ENCODE measurements around the gene FLNC.

The FLNC gene

DNA sequence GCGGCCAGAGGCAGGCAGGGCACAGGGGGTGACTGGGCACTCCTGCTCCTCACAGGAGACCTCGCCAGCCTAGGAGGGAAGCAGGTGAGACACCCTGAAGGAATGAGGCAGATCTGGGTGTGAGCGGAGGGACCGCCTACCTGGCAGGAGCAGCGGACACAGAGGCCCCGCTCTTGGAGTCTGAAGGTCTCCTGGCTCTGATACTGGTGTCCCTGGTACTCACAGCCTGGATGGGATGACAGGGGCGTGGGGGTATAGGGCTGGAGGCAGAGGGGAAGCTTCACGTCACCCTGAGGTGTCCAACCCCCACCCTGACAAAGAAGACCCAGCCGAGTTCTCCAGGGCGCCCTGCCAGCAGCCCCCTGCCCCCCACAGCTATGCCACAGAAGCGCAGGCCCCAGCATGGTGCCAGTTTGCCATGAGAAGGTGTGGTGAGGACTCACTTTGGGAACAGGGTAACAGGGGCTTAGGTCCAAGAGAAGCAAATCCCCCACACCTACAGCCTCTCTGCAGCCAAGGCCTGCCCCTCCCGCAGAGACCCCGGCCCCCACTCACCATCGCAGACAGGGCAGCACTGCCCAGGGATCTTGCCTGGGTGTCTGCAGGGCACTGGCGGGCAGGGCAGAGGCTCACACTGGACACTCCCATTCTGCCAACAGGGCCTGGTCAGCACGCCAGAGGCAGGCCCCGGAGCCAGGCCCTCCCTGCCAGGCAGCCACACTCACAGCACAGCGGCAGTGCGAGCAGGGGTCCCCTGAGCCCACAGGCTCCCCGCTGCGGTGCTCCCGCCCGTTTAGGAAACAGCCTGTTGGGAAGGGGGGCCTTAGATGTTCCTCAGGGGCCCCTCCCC is 63.3 kb downstream of the FLNC start:
- DNase-seq, result no peak

DNA sequence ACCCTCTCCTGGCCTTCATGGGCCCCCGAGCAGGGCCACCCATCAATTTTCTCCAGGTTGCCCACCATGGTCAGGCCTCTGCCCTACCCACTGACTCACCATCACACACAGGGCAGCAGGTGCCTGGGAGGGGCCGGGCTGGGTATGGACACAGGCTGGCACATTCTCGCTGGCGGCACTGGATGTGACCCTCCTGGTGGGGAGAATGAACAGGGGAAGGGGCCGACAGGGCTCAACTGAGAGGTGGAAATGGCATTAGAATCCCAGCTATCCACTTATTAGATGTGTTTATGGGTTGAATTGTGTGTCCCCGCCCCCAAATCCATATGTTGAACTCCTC is 63.9 kb downstream of the FLNC start:
- no peak for DNase-seq

DNA sequence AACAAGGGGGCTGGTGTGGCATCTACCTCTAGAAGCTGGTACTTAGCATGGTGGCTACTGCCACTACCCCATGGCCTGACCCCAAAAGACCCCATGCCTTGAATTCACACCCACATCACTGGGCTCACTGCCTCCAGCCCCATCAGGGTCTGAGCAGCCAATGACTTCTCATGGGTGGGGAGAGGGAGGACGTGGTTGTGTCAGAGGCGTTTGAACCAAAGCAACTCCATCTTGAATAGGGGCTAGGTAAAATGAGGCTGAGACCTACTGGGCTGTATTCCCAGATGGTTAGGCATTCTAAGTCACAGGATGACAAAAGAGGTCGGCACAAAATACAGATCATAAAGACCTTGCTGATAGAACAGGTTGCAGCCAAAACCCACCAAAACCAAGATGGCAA is 65.1 kb downstream of the FLNC start:
- DNase-seq, result no peak

DNA sequence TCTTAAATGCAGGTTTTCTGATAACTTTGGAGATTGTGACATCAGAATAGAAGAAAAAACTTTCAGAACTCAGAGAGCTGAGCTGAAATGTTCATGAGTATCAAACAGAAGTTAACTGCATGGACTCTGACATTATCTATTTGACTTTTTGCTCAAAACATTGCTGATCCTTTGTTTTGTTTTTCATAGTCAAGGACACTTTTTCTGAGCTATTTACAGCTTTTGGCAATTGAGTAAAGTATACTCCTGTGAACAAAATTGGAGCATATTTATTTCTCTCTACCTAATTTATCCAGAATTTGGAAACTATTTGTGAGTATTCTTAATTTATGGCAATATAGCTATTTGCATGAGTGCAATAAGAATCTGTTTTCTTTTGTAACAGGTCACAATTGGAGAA is 69.2 kb downstream of the FLNC start:
- DNase-seq, result no peak

DNA sequence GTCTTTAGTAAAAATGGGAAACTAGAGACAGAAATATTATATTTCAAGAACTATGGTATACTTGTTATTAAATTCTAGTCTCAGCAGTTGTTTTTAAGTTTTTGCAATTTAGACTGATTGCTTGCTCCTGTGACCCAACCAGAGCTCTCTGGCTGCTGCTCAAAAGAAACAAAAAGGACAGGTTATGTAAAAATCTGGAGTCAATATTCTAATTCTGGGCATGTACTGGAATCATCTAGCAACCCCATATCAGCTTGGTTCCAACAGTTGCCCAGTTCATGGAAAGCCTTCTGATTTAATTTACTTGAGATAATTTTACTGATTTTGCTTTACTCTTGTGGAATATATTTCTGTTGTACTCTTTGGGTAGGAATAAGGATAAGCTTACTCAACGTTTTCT is 70.0 kb downstream of the FLNC start:
- no peak for DNase-seq

DNA sequence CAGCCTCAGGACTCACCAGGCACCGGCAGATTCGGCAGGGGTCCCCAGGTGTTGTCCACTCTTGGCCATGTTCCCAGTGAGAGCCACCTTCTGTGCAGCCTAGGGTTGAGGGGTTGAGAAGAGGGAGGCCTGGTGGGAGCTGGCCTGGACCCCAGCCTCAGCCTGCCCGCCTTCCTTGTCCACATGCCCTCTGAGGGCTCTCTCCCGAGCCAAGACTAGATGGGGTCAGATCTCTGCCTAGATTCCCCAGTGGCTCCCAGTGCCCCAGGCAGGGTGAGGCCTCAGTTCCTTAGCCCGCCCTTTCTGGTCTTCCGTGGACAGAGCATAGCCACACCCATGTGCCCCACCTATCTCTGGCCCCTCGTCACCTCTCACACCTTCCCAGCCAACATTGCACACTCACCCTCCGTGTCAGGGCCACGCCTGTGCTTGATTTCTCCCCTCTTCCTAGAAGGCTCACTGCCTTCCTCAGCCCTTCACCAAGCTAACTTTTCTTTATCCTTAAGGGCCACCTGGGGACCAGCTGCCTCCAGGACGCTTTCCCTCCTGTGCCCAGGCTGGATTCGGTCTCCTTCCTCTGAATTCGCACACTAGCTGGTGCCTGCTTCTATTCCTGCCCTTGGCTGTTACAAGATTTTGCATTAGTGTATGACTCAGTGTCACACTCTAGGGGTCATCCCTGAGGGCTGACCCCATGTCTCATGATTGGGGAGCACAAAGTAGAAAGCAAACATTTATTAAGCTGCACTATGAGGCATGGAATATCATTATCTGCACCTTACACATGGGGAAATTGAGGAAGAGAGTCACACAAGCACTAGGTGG is 72.8 kb downstream of the FLNC start:
- no peak for DNase-seq

DNA sequence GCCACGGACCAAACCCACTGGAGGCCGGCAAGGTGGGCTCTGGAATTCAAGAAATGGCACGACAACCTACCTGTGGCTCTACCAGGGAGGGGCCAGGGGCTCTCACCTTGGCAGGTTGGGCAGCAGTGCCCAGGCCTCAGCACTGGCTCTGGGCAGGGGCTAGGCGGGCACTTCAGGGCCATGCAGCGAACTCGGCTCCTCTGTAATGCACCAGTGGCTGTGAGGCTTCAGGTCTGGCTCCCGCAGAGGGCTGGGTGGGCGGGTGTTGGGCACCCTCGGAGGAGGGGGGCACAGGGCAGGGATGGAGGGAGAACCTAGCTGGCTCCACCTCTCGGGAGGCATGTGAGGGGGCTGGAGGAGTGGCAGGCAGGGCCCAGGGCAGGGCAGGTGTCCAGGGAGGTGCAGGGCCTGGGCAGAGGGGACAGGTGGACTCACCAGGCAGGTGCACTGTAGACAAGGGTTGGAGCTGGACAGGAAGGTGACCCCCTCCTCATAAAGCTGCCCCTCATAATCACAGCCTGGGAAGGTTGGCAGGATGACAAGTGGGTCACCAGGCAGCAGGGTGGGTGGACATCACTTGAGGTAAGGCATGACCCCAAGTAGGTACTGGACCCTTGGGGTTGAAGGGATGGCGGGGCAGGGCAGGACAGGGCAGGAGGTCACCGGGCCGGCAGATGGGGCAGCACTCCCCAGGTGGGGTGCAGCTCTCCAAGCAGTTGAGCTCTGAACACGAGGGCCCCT is 73.6 kb downstream of the FLNC start:
- no peak for DNase-seq

DNA sequence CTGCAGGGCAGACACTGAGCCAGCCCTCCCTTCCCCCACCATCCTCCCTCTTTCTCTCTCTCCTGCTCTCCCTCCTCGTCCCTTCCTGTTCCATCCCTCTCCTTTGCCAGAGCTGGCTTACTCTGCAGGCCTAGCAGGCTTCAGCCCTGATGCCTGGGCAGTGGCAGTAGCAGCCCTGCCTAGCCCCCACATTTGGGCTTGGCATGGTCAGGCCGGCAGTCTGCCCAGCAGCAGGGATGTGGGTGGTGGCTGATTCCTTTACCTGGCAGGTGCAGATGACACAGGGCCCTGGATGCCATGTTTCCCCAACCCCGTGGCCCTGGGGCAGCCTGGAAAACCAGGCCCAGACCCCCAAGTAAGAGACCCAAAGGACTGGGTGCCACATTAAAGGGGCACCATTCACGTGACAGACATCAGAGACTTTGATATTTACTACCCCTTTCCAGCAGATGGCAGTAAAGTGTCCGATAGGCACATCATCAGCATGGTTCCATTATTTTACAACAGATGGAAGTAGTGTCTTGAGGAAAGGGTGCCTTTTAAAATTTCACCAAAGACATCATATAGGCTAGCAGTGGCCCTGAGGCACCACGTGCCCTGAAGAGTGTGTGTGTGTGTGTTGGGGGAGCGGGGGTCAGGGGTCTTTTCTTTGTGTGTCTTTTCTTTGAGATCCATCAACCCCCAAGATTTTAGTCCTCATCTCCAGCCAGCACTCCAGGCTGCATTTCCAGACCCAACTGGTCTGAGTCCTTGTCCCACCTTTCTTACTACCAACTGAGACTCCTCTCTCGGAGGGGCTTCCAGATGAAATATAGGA is 74.4 kb downstream of the FLNC start:
- no peak for DNase-seq

DNA sequence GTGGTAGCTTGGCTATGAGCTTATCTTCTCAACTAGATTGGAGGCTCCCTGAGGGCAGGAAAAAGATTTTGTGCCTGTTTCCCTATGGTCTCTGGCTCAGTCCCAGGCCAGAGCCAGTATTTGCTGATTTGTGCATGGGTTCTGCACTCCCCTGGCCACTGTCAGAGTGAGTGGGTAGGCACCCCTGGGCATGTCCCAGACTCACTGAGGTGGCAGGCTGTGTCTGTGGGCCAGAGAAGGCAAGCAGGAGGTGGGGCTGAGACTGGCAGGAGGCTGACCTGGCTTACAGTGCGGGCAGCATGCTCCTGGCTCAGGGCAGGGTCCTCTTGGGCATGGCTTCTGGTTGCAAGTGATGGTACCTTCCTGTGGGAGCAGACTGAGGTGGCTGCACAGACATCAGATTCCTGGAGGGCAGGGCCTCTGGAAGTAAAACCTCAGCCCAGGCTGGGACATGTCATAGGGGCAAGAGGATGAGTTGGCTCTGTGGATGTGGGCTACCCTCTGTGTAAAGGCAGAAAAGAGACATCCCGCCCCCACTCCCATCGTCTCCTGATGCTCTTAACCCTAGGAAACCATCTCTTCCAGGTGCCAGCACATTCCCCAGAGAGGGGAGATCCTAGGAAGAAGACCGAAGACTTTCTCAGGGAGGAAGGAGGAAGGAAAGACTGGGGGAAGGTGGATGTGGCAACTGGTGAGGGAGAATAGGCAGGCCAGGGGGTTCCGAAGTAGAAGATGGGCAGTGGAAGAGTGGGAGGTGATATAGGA is 76.0 kb downstream of the FLNC start:
- no peak for DNase-seq

DNA sequence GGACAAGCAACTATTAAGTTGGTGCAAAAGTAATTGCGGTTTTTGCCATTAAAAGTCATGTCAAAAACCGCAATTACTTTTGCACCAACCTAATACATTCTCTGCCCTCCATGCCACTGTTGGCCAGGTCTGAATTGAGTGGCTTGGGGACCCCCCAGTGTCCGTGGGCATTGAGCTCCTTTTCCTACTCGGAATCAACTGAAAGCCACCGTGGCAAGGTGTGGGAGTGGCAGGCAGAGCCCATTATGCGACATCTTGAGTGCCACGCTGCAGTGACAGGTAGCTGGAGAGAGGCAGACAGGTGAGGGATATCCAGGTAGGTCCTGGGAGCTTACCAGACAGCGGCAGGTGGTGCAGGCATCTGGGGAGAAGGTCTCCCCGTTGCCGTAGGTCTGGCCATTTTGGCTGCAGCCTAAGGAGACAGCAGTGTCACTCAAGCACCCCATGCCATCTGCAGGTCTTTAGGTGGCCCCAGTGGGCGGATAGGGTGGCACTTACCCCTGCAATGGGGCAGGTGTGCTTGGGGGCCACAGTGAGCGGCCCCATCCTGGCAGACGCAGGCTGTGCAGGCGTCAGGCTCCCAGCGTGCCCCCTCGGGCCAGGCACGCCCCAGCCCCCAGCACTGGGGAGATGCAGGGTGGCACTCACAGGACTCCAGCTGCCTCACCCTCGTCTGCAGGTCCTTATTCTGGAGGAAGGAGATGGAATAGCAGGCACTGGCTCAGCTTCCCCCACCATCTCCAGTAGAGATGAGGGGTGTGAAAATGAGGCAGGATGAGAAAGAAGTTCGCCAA is 76.8 kb downstream of the FLNC start:
- no peak for DNase-seq

Data from stimulated activated CD4-positive, alpha-beta T cell treated with anti-CD3 and anti-CD28 coated beads, Interleukin-2, amount 100 ng/mL, for 48 hours (primary cell).